ENCODE measurements around the gene GPR158.

The GPR158 gene

DNA sequence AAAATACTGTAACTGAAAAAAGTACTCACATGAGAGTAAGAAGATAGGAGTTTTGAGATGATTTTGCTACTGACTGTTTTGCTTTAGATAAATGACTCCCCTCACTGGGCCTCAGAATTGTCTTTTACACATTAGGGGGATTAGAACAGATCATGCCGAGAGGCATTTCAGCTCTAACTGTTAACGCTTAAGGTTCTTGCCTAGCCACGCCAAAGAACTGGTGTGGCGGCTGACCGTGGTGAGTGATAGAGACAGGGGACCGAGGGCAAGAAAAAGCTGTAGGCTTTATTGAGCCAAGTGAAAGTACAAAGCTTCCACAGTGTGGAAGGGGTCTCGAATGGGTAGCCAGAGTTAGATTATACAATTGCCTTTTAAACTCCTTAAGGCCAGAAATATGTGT is 390.8 kb downstream of the GPR158 start:
- no peak for DNase-seq (ENCODE audit: low read depth)

DNA sequence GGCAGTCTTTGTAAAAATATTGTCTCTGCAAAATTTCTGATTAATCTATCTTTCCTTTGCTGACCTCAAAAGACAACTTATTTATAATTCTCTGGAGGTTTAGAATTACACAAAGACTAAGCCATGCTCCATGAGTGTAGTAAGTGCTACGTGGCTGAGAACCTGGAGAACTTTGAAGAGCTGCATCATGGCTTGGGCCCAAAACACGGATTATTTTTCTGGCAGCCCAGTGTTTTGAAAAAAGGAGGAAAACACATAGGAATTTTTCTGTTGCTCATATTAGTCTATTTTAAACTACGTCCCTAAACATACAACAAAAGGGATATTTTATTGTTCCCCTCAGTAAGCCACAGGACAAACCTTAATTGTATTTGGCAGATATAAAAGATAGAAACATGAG is 398.5 kb downstream of the GPR158 start:
- no peak for DNase-seq (ENCODE audit: low read depth)

DNA sequence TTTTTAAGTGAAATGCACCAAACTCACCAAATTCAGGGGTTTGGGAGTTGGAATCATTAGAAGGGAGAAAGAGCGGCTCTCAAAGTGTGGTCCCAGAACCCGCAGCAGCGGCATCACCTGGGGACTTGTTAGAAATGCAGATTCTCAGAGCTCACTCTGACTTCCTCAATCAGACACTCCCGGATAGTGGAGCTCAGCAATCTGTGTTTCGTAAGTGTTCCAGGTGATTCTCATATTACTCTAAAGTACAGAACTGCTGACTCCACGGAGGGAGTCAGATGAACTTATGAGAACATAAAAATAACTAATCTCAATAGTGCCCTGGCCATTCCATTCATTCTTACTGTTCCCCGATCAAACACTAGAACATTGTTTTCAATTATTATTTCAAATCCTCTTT is 400.5 kb downstream of the GPR158 start:
- no peak for DNase-seq (ENCODE audit: low read depth)

DNA sequence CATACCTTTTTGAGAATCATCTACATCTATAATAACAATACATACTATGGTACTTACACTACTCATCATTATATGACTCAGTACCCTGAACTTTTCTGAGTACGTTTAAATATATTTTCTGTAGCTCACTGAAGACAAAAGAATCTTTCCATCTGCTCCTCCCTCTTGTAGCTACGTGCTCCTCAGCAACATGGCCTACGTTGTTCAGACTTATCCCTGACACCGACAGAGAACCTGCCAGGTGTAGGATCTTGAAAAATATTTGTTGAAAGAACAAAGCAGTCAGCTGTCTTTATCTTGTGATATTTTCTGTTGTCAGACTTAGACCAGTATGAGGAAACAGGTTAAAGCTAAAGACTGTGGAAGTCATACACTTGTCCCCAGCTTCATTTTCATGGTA is 403.3 kb downstream of the GPR158 start:
- DNase-seq (ENCODE audit: low read depth): no peak

DNA sequence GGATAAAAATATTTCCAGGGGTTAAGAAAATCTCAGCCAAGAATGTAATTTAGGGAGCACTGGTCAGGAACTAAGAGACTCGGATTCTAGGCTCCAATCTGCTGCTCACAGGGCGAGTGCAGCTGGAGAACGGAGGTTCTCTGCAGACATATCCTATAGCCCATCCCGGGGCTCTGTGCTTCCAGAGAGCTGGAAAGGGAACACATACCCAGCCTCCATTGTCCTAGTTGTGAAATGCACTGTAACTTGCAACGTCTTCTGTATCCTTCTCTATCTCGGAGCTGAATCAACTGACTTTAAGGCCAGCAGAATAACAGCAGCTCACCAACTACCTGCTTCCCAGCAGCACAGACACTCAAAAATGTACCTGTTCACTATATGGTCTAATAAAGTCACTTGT is 408.2 kb downstream of the GPR158 start:
- no peak for DNase-seq (ENCODE audit: low read depth)

DNA sequence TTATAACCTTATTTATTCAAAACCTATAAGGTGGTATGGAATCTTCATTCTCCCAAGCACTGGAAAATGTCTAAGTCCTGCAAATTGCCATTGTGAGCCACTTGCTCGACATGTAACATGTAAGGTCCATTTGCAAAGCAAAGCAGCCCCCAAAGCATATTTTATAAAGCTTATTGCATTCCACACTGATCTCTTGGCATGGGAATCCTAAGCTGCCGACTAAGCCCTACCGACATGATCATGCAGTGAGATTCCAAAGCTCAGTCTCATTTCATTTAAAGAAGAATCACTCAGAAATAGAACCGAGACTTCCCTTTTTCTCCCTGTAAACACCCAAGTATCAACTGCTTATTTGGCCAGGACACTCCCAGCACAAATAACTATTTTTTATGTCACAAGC is 425.9 kb downstream of the GPR158 start:
- DNase-seq (ENCODE audit: low read depth): no peak

DNA sequence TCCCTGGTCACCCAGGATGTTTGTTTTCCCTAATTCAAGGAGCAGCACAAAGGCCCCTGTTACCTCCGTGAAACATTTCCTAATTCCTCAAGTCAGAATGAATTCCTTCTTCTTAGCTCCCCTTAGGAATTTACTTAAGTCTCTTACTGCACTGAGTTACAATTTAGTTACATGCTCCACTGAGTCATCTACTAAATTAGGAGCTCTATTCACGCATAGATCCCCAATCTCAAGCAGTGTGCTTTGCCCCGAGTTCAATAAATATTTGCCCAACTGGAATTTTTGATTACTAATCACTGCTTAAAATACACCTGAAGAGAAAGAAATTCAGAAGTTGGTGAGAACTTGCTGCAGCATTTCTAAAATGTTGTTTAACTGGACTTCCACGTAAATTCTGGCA is 429.8 kb downstream of the GPR158 start:
- no peak for DNase-seq (ENCODE audit: low read depth)

DNA sequence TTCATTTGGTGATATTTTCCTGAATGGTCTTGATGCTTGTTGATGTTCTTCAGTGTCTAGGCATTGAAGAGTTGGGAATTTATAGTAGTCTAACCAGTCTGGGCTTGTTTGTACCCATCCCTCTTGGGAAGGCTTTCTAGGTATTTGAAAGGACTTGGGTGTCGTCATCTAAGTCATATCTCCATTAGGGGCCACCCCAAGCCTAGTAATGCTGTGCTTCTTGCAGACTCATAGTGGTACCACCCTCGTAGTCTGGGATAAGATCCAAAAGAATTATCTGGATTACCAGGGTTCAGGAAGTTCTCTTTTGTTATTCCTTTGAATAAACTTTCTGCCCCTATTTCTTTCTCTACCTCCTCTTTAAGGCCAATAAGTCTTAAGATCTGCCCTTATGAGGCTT is 439.9 kb downstream of the GPR158 start:
- DNase-seq (ENCODE audit: low read depth): no peak

DNA sequence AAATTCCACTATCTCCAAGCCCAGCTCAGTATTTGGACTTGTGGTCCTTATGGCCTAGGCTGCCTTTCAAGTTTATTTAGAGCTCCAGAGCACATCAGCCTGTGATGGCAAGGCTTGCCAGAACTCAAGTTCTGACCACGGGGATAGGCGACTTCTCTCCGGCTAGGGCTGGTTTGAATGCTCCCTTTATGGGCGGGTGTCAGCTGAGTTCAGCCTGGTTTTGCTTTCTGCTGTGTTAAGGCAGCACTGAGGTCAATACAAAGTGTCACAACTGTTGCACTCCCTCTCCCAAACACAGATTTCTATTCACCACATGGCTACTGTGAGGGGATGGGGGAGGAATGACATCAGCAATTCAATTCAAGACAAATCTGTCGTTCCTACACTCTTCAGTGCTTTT is 441.1 kb downstream of the GPR158 start:
- DNase-seq (ENCODE audit: low read depth): no peak

DNA sequence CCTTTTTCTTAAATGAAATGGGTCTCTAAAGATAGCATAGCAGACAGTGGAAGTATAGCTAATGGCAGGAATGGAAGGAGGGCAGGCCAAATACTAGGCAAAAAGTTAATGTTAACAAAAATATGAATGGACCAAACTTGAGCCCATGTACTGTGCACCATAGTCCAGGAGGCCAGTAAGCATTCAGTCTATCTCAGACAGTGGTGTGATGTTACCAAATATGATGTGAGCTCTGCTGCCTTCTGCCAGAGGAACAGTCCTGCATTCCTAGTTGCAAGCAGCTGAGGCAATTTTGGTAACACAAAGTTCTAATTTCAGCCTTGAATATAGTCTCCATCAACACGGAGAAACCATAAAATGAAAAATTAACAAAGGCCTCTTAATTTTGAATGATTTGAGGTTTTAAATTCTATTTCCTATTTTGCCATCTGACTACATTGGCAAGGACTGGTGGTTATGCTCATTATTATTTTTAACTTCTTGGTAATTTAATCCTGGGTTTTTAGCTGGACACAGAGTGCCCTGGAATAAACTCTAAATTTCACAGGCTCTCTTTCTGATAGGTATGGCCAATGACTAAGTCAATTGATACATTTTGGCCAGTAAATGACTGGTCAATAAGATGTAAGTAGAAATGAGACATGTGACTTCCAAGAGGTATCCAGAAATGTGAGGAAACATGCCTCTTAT is 442.2 kb downstream of the GPR158 start:
- no peak for DNase-seq (ENCODE audit: low read depth)

DNA sequence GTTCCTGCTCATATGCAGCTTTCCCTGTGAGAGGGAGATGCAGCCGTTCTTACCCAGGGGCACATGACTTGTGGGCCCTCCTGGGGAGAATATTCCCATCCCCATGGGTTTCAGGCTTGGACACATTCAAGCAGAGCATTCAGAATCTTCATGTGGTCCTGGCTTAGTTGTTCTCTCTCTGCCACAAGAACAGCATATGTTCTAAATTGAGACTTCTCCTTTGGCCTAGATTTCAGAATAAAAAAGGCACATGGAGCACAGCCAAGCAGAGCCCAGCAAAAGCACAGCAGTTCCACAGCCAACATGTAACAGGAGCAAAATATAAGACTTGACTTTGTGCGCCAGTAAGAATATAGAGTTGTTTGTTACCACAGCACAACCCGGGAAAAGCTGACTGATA is 452.8 kb downstream of the GPR158 start:
- DNase-seq (ENCODE audit: low read depth): no peak

DNA sequence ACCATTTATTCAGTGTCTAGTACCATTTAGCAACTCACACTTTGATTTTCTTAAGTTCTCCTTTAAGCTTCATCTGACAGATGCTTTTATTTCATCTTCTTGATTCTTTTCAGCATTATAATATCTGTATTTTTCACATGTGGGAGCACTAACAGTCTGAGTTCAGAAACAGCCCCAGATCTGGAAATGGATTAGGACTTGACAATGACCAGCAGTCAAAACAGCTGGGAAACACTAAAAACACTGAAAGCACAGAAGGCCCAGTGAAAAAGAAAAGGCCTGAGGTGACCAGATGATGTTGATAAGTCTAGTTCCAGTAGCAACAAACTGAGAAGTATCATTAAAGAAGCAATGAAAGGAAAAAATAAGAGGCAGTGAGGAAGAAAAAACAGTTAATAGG is 454.5 kb downstream of the GPR158 start:
- no peak for DNase-seq (ENCODE audit: low read depth)

DNA sequence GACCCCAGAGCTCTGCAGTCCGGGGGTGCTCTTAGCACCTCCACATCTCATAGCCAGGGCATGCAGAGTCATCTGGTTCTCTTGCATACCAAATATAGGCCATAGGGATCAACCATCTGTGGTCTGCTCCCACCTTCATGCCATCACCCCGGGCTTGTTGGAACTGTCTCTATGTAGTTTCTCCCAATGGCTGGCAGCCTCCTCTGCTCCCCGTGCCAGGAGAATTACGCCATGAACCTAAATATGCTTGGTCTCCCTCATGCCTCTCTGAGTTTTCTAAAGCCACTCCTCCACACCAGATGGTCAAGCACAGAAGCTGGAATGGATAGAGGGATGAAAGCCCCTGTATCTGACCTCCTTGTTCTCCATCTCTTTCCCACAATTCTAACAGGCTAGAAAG is 456.7 kb downstream of the GPR158 start:
- DNase-seq (ENCODE audit: low read depth): no peak

DNA sequence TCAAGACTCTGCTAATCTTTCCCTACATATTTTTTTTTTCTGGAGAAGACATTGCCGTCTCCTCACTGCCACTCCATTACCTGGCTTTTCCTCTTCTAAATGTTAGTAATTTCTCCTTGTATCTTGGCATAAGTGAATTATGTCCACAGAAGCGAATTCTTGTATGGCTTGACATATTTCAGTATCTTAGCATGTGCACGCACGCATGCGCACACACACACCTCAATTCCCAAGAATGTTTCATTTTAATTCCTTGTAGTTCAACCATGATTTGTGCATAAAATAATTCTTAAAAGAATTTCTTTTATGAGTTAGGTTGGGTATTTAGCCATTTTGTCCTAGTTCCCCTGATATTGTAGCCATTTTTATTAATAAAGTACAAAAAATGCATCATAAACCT is 458.0 kb downstream of the GPR158 start:
- no peak for DNase-seq (ENCODE audit: low read depth)

DNA sequence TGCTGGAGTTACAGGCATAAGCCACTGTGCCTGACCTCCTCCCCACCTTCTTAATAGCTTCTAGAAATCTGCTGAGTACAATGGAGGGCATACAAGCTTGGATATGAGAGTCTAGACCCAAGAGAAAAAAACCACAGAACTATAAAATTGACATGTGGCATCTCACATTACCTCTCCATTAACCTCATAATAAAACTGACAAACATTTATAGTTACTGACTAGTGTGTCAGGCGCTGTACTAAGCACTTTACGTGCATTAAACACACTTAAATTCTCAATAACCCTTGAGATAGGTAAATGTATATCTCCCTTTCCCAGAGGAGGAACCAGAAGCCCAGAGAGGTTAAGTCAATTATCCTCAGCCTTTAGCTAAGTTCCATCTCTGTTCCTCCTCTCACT is 458.7 kb downstream of the GPR158 start:
- no peak for DNase-seq (ENCODE audit: low read depth)

DNA sequence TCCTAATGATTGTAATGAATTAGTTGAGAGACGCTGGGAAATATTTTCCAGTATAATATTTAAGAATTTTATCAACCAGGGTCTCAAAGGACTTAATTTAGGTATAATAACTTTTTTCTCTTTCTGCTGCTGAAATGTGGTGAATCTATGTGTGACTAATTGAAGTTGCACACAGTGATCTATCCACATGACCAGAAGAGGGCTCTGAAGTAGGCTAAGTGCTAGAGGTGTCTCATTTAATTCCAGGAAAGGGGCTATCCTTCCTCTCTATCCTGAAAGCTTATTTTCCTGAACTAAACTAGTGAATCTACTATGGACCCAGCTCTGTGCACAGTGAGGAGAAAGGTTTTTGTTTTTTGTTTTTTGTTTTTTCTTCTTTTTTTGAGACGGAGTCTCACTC is 464.8 kb downstream of the GPR158 start:
- DNase-seq (ENCODE audit: low read depth): no peak

DNA sequence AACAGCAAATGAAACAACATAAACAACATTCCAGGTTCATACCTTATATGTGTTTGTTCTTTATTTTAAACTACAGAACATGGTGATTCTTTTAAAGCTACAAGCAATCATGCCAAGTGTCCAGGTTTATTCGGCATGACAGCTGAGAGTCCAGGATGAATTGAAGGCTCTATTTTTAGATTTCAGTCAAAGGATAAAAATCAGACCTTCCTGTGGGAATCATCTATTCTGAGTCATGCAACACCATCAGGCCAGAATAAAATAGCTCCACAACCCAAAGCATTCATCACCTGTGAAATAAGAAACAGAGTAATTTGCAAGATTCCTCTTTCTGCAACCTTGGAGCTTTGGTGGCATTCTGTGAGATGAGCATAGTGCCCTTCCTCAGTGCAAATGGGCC is 466.8 kb downstream of the GPR158 start:
- DNase-seq (ENCODE audit: low read depth): no peak

DNA sequence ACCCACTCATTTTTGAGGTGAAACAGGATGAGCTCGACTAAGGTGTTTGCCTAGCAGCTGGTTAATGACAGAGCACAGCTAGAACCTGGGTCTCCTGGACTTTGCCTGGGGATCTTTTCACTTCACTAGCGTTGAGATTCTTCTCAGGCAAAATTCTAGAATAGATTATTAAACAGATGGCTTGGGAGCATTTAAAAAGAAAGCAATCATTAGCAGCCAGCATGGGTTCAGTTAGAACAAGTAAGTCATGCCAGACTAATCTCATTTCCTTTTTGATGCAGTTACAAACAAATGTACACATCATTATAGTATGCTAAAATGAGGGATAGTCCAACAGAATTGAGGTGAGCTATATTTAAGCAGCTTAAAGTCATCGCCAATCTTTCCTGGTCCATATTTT is 467.9 kb downstream of the GPR158 start:
- DNase-seq (ENCODE audit: low read depth): no peak

DNA sequence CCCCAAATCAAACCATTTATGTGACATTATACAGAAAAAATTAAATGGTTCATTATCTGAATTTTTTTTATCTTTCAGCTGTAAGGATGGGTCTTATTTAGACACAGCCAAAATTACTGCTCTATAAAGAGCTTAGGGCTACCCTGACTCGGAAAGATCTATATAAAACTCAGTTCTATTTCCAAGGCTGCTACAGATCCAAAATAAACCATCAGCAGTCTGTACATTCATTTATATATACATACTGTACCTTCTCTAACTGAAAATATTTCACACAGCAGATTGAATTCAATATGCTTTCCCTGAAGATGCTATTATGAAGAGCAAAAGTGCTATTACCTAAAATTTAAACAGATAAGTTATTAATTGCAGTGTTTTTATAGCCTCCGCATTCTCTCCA is 471.6 kb downstream of the GPR158 start:
- no peak for DNase-seq (ENCODE audit: low read depth)

DNA sequence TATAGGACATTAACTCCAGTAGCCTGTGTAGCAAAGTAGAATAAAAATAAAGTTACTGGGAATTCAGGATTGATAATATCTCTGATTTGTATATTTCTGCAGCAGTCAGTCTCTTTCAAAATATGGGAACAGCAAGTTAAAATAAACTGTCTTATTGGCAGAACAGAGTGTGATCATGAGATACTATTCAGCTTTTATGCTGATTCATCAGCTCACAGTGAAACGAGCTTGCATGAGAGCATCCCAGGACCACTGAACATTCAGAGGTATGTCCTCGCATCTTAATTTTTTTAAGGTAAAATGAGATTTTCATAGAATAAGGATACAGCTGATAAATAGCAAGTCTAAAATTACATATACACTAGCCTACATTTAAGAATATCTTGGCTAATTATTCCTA is 476.7 kb downstream of the GPR158 start:
- DNase-seq (ENCODE audit: low read depth): no peak

Data from EH (cell line).